T-helper 17 cell (primary cell): ENCODE results near the gene POP5. TPM values are rescaled to one million over a fixed set of nuclear protein-coding genes. Genes with fewer than 3 reads are reported as not detected.

Experiments used
- ATAC-seq: fragments of 150-1000 bp; cut with Tn5 transposase; 2 replicates; pipeline ENCODE4 v1.10.0; 2021; ENCODE audit warnings: mild to moderate bottlenecking, moderate library complexity
- DNase-seq, 3 donors: peaks; one replicate each; pipeline versions ENCODE4 v3.0.0 to v3.0.0-alpha.2; 2020 to 2021
- H3K9me3 ChIP-seq: one replicate; pipeline ENCODE4 v1.7.0; 2013; ENCODE audit warnings: low read length, mild to moderate bottlenecking; ENCODE audit not compliant: control insufficient read depth, poor library complexity, severe bottlenecking
- H3K27ac Mint-ChIP-seq: one replicate; pipeline ENCODE4 v1.8.0; 2022; ENCODE audit warnings: mild to moderate bottlenecking, moderate library complexity, mixed read lengths
- H3K27me3 Mint-ChIP-seq: one replicate; pipeline ENCODE4 v1.8.0; 2022; ENCODE audit warnings: mixed read lengths
- H3K36me3 Mint-ChIP-seq: one replicate; pipeline ENCODE4 v1.8.0; 2022; ENCODE audit warnings: low read depth, mixed read lengths
- H3K4me1 Mint-ChIP-seq: one replicate; pipeline ENCODE4 v1.8.0; 2022; ENCODE audit warnings: mild to moderate bottlenecking, mixed read lengths
- H3K4me3 Mint-ChIP-seq: one replicate; pipeline ENCODE4 v1.8.0; 2022; ENCODE audit warnings: mild to moderate bottlenecking, moderate library complexity, mixed read lengths
- total RNA-seq, 4 donors: library from RNA in 2 of 4; stranded (reverse) in 2 of 4; gene quantifications; one replicate each; pipeline ENCODE4 v1.2.3 and lab custom pipeline; 2022 to 2026

POP5 gene
- total RNA-seq, 2 donors from 2014 or later = 26.8 to 28.7 TPM

DNA sequence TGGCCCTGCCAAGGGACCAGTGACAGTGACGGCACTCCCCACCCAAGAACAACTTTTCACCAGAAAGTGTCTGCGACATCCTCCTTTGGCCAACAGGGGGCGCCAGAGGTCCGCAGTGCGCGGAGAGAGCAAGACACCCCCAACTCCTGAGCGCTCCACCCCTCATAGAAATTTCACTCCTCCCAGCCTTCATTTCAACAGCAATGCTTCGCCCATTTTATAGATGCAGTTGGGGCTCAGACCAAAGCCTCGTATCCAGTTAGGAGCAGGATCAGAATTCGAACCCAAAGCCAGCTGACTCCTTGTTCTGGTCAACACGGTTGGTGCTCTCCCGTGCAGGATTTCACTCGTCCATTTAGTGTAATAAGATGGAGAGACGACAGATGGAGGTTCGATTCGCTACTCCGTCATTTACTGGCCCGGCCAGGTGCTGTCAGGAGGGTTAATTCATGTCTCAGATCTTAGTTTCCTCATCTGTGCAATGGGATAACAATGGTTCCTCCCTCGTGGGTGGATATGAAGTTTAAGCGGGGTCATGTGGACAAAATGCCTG is 2.4 kb upstream of the POP5 start:
- Mint-ChIP-seq H3K36me3 (no peaks in the 10 kb centered on the region), H3K4me3 (peak overlapping the region; percentile 78), H3K4me1 (peaks cover 32% of the 10 kb centered on the region), H3K27ac (peak overlapping the region; percentile 81), H3K27me3 (peaks cover 14% of the 10 kb centered on the region)
- peak; percentile 66 to 79 (median 74) for DNase-seq
- no peaks in the 10 kb centered on the region for H3K9me3 ChIP-seq
- ATAC-seq = peak; percentile 18

DNA sequence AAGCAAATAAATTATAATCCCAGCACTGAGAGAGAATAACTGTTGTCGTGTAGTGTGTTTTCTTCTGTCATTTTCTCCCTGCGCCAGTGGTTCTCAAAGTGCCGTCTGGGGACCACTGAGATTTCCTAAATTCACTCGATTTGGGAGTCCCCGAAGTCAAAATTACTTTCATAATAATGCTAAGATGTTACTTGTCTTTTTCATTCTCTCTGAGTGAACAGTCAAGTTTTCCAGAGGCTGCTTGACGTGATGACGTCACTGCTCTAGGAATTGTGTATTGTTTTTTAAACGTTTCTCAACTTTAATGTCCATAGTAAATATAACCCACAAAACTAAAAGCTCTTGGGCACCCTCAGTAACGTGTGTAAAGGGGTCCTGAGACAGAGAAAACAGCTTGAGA is 796 bp upstream of the POP5 start:
- DNase-seq = no peak
- ATAC-seq = no peak
- no peaks in the 10 kb centered on the region for H3K9me3 ChIP-seq
- Mint-ChIP-seq H3K4me3 (peak overlapping the region; percentile 97), H3K27ac (peak overlapping the region; percentile 97), H3K36me3 (no peaks in the 10 kb centered on the region), H3K4me1 (peaks cover 32% of the 10 kb centered on the region), H3K27me3 (peaks cover 14% of the 10 kb centered on the region)

DNA sequence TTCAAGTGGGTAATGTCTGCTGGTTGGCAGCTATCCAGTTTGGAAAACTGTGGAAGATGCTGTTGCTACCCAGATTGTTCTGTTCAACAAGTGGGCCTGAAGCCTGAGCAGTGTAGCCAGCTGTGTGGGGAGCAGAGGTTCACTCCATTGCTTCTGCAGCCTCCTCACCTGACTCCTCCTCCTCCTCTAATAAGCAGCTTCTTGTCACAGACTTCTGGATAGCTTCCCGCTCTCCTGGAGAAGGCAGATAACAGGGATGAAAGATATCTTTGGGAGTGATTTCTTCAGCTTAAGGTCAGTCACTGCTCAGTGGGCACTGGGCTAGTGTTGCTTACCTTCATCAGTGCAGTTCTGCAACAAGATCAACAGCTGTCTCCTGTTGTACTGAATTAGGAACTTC is 2.0 kb downstream of the POP5 start:
- no peak overlapping the region for H3K4me3 Mint-ChIP-seq
- no peak overlapping the region for H3K27ac Mint-ChIP-seq
- H3K4me1 Mint-ChIP-seq = peaks cover 33% of the 10 kb centered on the region
- no peaks in the 10 kb centered on the region for H3K9me3 ChIP-seq
- DNase-seq (no peak), ATAC-seq (no peak)
- H3K27me3 Mint-ChIP-seq = peaks cover 8% of the 10 kb centered on the region
- H3K36me3 Mint-ChIP-seq = peaks cover 2% of the 10 kb centered on the region

DNA sequence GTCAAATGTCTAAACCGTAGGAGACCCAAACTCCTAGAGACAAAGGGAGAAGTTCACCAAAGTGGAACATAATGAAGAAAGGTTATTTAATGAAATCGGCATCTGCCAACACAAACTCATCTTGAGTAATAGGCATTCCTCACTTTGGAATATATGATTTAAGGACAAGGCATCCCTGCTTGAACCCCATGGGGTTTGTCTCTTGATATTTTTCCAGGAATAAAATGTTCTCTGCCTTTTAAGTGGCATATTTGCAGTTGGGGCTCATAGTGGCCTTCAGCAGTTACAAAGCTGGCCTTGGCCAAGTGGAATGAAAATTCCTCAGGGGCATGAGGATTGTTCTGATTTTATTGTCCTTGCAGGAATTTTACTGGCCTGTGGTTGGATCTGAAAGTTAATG is 7.1 kb downstream of the POP5 start:
- H3K9me3 ChIP-seq = no peaks in the 10 kb centered on the region
- DNase-seq (no peak), ATAC-seq (no peak)
- H3K36me3 Mint-ChIP-seq = peaks cover 8% of the 10 kb centered on the region
- H3K27ac Mint-ChIP-seq = peak overlapping the region; percentile 62
- peaks cover 10% of the 10 kb centered on the region for H3K4me1 Mint-ChIP-seq
- no peak overlapping the region for H3K4me3 Mint-ChIP-seq
- no peaks in the 10 kb centered on the region for H3K27me3 Mint-ChIP-seq

DNA sequence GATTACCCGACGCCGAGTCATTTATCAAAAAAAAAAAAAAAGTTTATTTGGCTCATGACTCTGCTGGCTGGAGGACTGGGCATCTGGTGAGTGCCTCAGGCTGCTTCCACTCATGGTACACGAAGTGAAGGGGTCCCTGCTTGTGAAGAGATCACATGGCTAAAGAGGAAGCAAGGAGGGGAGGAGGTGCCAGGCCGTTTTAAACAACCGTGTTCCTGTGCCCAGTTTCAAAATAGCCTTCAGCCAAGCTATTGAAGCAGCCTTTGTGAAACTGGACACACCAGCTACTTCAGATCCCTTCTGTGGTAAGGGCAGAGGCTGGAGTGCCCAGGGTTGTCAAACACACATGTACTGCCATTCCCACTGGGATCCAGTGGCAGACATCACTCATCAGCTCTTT is 7.6 kb downstream of the POP5 start:
- ATAC-seq (no peak), DNase-seq (no peak)
- Mint-ChIP-seq H3K36me3 (peaks cover 8% of the 10 kb centered on the region), H3K4me1 (peaks cover 10% of the 10 kb centered on the region), H3K27ac (peak overlapping the region; percentile 62), H3K4me3 (no peak overlapping the region), H3K27me3 (no peaks in the 10 kb centered on the region)
- no peaks in the 10 kb centered on the region for H3K9me3 ChIP-seq

DNA sequence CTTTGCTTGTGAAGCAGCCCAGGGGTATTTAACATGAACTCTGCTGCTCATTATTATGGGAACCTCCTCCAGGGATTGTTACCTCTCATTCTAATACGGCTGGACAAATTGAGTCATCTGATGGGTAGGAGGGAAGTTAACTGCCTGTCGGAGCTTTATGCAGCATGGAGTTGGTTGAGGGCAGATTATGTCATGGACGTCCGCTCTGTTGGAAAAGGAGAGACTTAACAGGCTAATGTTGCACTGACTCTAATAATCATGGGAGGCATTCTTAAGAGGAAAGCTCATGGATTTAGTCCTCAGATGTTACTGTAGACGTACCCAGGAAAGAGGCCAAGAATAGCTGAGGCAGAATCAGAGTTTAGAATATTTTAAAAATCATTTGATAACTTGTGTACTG is 9.9 kb downstream of the POP5 start:
- H3K27me3 Mint-ChIP-seq = no peaks in the 10 kb centered on the region

DNA sequence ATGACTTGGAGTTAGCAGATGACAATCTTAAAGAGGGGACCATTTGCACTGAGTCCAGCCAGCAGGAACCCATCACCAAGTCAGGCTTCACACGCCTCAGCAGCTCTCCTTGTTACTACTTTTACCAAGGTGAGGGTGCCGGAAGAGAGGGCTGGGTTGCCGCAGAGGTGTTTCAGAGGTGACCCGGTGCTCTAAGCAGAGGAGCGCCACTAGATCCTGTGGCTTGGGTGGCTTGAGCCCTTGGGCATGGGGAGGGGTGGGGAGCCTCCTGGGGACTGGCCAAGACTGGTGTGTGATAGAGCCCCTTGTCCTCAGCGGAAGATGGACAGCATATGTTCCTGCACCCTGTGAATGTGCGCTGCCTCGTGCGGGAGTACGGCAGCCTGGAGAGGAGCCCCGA is 17.7 kb downstream of the POP5 start:
- Mint-ChIP-seq H3K27me3 (no peaks in the 10 kb centered on the region), H3K36me3 (peaks cover 5% of the 10 kb centered on the region), H3K4me1 (no peaks in the 10 kb centered on the region), H3K27ac (no peak overlapping the region), H3K4me3 (peak overlapping the region; percentile 15)
- ATAC-seq (no peak), DNase-seq (no peak)
- no peaks in the 10 kb centered on the region for H3K9me3 ChIP-seq

More for the DNA sequence above, 9.9 kb downstream of the POP5 start:
- H3K9me3 ChIP-seq = no peaks in the 10 kb centered on the region
- DNase-seq = no peak
- Mint-ChIP-seq H3K4me1 (peaks cover 10% of the 10 kb centered on the region), H3K36me3 (peaks cover 8% of the 10 kb centered on the region), H3K4me3 (no peak overlapping the region), H3K27ac (no peak overlapping the region)
- no peak for ATAC-seq

DNA sequence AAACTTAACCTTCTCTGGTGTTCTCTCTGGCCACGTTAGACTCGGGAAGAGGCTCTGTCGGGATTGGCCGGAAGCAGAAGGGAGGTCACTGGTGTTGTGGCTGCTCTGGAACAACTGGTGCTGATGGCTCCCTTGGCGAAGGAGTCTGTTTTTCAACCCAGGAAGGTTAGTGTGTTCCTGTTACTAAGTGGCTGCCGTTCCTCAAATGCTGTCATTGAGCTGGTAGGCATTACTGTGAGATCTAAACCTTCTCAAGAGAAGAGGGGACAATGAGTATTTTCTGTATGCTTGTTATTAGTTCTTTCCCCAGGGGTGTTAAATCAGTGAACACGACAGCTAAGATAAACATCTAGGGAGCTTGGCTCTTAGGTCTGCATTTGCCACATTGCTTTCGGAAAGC is 18.3 kb downstream of the POP5 start:
- H3K36me3 Mint-ChIP-seq = peaks cover 5% of the 10 kb centered on the region
- no peak for ATAC-seq
- H3K4me3 Mint-ChIP-seq = no peak overlapping the region
- H3K9me3 ChIP-seq = no peaks in the 10 kb centered on the region
- H3K27ac Mint-ChIP-seq = peak overlapping the region; percentile 19
- H3K4me1 Mint-ChIP-seq = no peaks in the 10 kb centered on the region
- DNase-seq = no peak
- H3K27me3 Mint-ChIP-seq = no peaks in the 10 kb centered on the region

DNA sequence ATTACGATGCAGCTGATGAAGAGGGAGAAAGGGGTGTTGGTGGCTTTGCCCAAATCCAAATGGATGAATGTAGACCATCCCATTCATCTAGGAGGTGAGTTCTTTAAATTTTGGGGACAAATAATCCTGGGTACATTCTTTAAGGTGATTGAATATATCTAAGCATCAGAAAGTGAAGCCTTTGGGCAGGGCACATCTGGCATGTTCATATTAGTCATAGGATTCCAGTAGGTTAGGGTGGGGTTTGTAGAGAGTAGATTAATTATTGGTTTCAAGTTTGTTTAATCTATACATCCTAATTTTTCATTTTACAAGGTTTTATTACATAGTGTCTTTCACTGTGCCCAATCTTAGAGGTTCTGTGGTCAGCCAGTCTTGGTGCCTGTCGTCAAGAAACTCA is 23.6 kb downstream of the POP5 start:
- peaks cover 2% of the 10 kb centered on the region for H3K4me1 Mint-ChIP-seq
- no peaks in the 10 kb centered on the region for H3K36me3 Mint-ChIP-seq
- DNase-seq (no peak), ATAC-seq (no peak)
- no peaks in the 10 kb centered on the region for H3K27me3 Mint-ChIP-seq
- H3K27ac Mint-ChIP-seq = no peak overlapping the region
- H3K9me3 ChIP-seq = no peaks in the 10 kb centered on the region
- no peak overlapping the region for H3K4me3 Mint-ChIP-seq

DNA sequence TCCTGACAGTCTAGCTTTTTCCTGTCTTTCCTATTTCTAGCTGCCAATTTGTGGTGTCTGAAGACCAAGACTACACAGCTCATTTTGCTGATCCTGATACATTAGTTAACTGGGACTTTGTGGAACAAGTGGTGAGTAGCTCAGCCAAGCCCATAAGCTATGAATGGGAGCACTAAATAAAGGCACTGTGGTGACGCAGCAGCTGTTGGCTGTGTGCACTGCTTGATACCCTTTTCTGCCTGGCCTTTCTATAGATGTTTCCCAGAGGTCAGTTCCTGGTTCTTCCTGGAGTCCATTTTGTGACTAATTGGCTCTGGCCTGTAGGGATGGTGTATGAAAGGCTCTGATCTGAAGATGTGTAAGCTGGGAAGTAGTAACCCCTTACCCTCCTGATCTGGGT is 26.5 kb downstream of the POP5 start:
- H3K36me3 Mint-ChIP-seq = no peaks in the 10 kb centered on the region
- H3K27me3 Mint-ChIP-seq = no peaks in the 10 kb centered on the region
- DNase-seq (no peak), ATAC-seq (no peak)
- no peaks in the 10 kb centered on the region for H3K9me3 ChIP-seq
- no peak overlapping the region for H3K4me3 Mint-ChIP-seq
- peaks cover 9% of the 10 kb centered on the region for H3K4me1 Mint-ChIP-seq
- no peak overlapping the region for H3K27ac Mint-ChIP-seq

DNA sequence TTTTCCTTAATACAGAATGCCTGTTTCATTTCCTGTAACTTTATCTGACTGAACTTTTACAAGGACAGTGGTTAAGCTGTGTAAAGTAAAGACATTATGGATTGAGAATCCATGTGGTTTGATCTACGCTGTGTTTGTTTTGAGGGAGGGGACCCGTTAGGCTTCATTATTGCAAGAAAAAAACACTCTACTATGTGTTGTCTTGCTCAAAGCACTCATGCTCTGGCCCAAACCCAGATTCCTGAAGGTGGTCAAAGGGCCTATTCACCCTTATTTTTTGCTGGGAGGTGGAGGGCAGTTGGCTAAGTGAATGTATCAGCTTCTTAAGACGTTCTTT is 35.2 kb downstream of the POP5 start:
- Mint-ChIP-seq H3K4me3 (no peak overlapping the region), H3K4me1 (peaks cover 13% of the 10 kb centered on the region), H3K36me3 (no peaks in the 10 kb centered on the region), H3K27me3 (no peaks in the 10 kb centered on the region), H3K27ac (no peak overlapping the region)
- ATAC-seq (no peak), DNase-seq (no peak)
- H3K9me3 ChIP-seq = no peaks in the 10 kb centered on the region

DNA sequence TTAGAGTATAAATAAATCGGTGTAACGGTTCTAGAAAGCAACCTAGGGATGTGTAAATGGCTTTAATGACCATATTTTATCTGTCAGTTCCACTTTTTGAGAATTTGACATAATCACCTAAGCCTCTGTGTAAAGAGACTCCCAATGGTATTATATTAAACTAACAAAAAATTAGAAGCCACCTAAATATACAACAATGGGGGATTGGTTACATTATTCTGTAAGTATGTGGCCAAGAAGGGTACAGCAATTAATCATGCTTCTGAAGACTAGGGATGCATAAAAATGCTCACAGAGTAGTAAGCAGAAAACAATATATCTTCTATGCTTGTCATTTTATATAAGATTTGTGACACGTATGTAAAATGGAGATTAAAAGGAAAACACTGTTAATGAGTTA is 36.5 kb downstream of the POP5 start:
- no peak overlapping the region for H3K27ac Mint-ChIP-seq
- no peak overlapping the region for H3K4me3 Mint-ChIP-seq
- no peaks in the 10 kb centered on the region for H3K36me3 Mint-ChIP-seq

DNA sequence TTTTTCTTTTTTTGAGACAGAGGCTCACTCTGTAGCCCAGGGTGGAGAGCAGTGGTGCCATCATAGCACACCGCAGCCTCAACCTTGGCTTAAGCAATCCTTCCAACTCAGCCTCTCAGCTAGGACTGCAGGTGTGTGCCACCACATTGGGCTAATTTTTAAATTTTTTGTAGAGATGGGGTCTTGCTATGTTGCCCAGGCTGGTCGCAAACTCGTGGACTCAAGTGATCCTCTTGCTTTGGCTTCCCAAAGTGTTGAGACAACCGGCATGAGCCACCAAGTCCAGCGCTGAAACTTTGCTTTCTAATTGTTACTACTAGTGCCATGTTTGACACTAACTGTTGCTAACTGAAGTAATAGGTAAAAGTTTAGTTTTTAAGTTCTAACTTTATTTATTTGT is 39.0 kb downstream of the POP5 start:
- DNase-seq (no peak), ATAC-seq (no peak)
- Mint-ChIP-seq H3K27me3 (no peaks in the 10 kb centered on the region), H3K4me1 (peaks cover 38% of the 10 kb centered on the region), H3K27ac (peak overlapping the region; percentile 32), H3K36me3 (no peaks in the 10 kb centered on the region), H3K4me3 (no peak overlapping the region)
- H3K9me3 ChIP-seq = no peaks in the 10 kb centered on the region

More for the DNA sequence above, 36.5 kb downstream of the POP5 start:
- no peak for DNase-seq
- no peaks in the 10 kb centered on the region for H3K27me3 Mint-ChIP-seq
- no peak for ATAC-seq
- H3K4me1 Mint-ChIP-seq = peaks cover 20% of the 10 kb centered on the region
- H3K9me3 ChIP-seq = no peaks in the 10 kb centered on the region

DNA sequence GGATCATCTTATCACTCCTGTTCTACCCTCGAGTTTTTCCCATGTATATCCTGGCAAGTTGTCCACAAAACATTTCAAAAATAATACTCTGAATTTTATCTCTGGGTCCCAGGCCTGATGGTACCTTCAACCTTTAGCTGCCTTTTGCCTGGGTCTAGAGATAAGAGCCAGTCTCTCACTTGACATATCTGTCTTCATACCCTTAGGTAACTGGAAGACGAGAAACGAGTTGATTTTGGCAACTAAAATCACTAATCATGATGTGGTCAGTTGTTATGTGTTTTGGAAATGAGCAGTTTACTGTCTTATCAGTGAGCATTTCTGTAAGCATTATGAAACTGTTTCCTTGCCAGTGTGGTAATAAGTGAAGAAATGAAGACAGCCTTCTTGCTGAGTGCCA is 40.8 kb downstream of the POP5 start:
- no peak for ATAC-seq
- Mint-ChIP-seq H3K27ac (no peak overlapping the region), H3K4me3 (no peak overlapping the region), H3K27me3 (no peaks in the 10 kb centered on the region), H3K36me3 (no peaks in the 10 kb centered on the region), H3K4me1 (peaks cover 50% of the 10 kb centered on the region)
- no peak for DNase-seq
- H3K9me3 ChIP-seq = no peaks in the 10 kb centered on the region
